GM12892 (cell line): ENCODE data around the gene LAMTOR5.

Experiments used
- POLR2A ChIP-seq: IDR thresholded peaks from 2 replicates; pipeline ENCODE4 v1.6.1; 2011; ENCODE audit warnings: low read depth, low read length, control low read depth
- POLR2AphosphoS5 ChIP-seq: IDR thresholded peaks from 2 replicates; pipeline ENCODE4 v1.6.1; 2011; ENCODE audit warnings: low read depth, low read length, control low read depth

DNA sequence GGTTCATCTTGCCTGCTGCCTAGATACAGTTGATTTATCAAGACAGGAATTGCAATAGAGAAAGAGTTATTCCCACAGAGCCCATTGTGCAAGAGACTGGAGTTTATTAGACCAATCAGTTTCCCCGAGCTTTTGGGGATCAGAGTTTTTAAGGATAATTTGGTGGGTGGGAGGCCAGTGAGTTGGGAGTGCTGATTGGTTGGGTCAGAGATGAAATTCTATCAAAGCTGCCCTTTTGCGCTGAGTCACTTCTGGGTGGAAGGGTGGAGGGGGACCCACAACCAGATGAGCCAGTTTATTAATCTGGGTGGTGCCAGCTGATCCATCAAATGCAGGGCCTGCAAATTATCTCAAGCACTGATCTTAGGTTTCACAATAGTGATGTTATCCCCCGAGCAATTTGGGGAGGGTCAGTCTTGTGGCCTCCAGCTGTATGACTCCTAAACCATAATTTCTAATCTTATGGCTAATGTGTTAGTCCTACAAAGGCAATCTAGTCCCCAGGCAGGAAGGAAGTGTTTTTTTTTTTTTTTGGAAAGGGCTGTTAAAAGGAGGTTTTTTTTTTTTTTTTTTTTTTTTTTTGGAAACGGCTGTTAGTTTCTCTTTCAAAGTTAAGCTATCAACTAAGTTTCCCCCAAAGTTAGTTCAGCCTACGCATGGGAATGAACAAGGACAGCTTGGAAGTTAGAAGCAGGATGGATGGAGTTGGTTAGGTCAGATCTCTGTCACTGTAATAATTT lies 24.1 kb downstream of the LAMTOR5 start:
- TF ChIP-seq POLR2AphosphoS5 (no peak), POLR2A (no peak)
